Calu3 (cell line): ENCODE measurements around the gene TPGS1. TPM values are rescaled to one million over a fixed set of nuclear protein-coding genes. Genes with fewer than 3 reads are reported as not detected.

Experiments used
- BruUV-seq: library from RNA; stranded (reverse); fragments of 400-500 nt; replicated peaks from 2 replicates; lab custom pipeline; 2021; lab: Mats Ljungman, UMichigan
- CTCF ChIA-PET: fragments of 300-600 bp; sonication (Branson Sonifier 250); formaldehyde crosslinking; loops from one replicate; lab custom pipeline; 2022; ENCODE audit warnings: antibody characterized with exemption; lab: Charles Lee
- DNase-seq: peaks from one replicate; pipeline ENCODE4 v3.0.0; 2022
- H3K27ac Mint-ChIP-seq: one replicate; pipeline ENCODE4 v1.8.0; 2022; ENCODE audit warnings: mixed read lengths; ENCODE audit not compliant: unreplicated experiment
- H3K27me3 Mint-ChIP-seq: one replicate; pipeline ENCODE4 v1.8.0; 2022; ENCODE audit warnings: mixed read lengths; ENCODE audit not compliant: unreplicated experiment
- H3K36me3 Mint-ChIP-seq: one replicate; pipeline ENCODE4 v1.8.0; 2022; ENCODE audit warnings: mild to moderate bottlenecking, moderate library complexity, mixed read lengths; ENCODE audit not compliant: insufficient read depth, unreplicated experiment
- H3K4me1 Mint-ChIP-seq: one replicate; pipeline ENCODE4 v1.8.0; 2022; ENCODE audit warnings: mild to moderate bottlenecking, low read depth, mixed read lengths; ENCODE audit not compliant: unreplicated experiment
- H3K4me3 Mint-ChIP-seq: one replicate; pipeline ENCODE4 v1.8.0; 2022; ENCODE audit warnings: mild to moderate bottlenecking, low read depth, moderate library complexity, mixed read lengths; ENCODE audit not compliant: unreplicated experiment
- H3K9me3 Mint-ChIP-seq: one replicate; pipeline ENCODE4 v1.8.0; 2022; ENCODE audit warnings: low read depth, mixed read lengths; ENCODE audit not compliant: unreplicated experiment
- CTCF ChIP-seq: fragments of 200-600 bp; IDR thresholded peaks from one replicate; pipeline ENCODE4 v1.8.0; 2022; ENCODE audit warnings: antibody characterized with exemption; ENCODE audit not compliant: unreplicated experiment
- intact Hi-C: fragments of 100-400 bp; cut with micrococcal nuclease; formaldehyde crosslinking; loops from one replicate; pipeline ENCODE4 v1.10.0; 2022; ENCODE audit not compliant: unreplicated experiment
- total RNA-seq: library from RNA; stranded (reverse); gene quantifications from 2 replicates; pipeline ENCODE4 v1.2.3, GENCODE V29; 2022

Gene TPGS1
- total RNA-seq, 1 experiment from 2014 or later, result 9.0 TPM

- peak; percentile 52 for DNase-seq
- intact Hi-C loops, result no loop called here
- CTCF ChIA-PET, result interaction anchor here (0.5 kb wide), 1 partner anchor 870 kb away, joined by 3 read pairs; no protein-coding TSS in a partner anchor
- no TSS peak for BruUV-seq
- Mint-ChIP-seq H3K4me3 (peak overlapping the region; percentile 39), H3K27ac (peak overlapping the region; percentile 42), H3K4me1 (peaks cover 9% of the 10 kb centered on the region), H3K9me3 (no peaks in the 10 kb centered on the region), H3K36me3 (peaks cover 48% of the 10 kb centered on the region), H3K27me3 (no peaks in the 10 kb centered on the region)
- no peak for TF ChIP-seq CTCF
Measured at GRCh38 chr19:535017-535835, 27.9 kb downstream of the TPGS1 start.

GRCh38 chr19:536031-536880, 29.0 kb downstream of the TPGS1 start:
- CTCF ChIA-PET, result no interaction called here
- H3K9me3 Mint-ChIP-seq, result no peaks in the 10 kb centered on the region
- no TSS peak for BruUV-seq

GRCh38 chr19:536881-537404, 29.6 kb downstream of the TPGS1 start:
- TF ChIP-seq CTCF, result no peak
- CTCF ChIA-PET, result no interaction called here
- BruUV-seq, result no TSS peak
- no peaks in the 10 kb centered on the region for H3K9me3 Mint-ChIP-seq
- H3K27me3 Mint-ChIP-seq, result no peaks in the 10 kb centered on the region
- DNase-seq, result no peak
- H3K36me3 Mint-ChIP-seq, result peaks cover 36% of the 10 kb centered on the region
- H3K27ac Mint-ChIP-seq, result no peak overlapping the region
- intact Hi-C loops, result no loop called here
- H3K4me3 Mint-ChIP-seq, result no peak overlapping the region
- peaks cover 9% of the 10 kb centered on the region for H3K4me1 Mint-ChIP-seq

More at GRCh38 chr19:536031-536880, 29.0 kb downstream of the TPGS1 start:
- H3K4me1 Mint-ChIP-seq, result peaks cover 9% of the 10 kb centered on the region
- TF ChIP-seq CTCF, result no peak
- no peaks in the 10 kb centered on the region for H3K27me3 Mint-ChIP-seq
- H3K4me3 Mint-ChIP-seq, result no peak overlapping the region
- intact Hi-C loops, result no loop called here
- H3K27ac Mint-ChIP-seq, result no peak overlapping the region
- peaks cover 41% of the 10 kb centered on the region for H3K36me3 Mint-ChIP-seq
- no peak for DNase-seq

GRCh38 chr19:538641-539428, 31.5 kb downstream of the TPGS1 start:
- Mint-ChIP-seq H3K4me1 (peaks cover 9% of the 10 kb centered on the region), H3K9me3 (no peaks in the 10 kb centered on the region), H3K36me3 (peaks cover 26% of the 10 kb centered on the region), H3K4me3 (no peak overlapping the region), H3K27ac (no peak overlapping the region), H3K27me3 (no peaks in the 10 kb centered on the region)
- BruUV-seq, result TSS peak; percentile 36
- DNase-seq, result no peak
- intact Hi-C loops, result no loop called here
- no peak for TF ChIP-seq CTCF
- CTCF ChIA-PET, result interaction anchor here (0.6 to 0.7 kb wide), 3 partner anchors 38 to 123 kb away, joined by 3 to 5 read pairs (median 5); no protein-coding TSS in a partner anchor
